22Rv1 (cell line): ENCODE data around the gene NELL1.

Experiments
- ZFX ChIP-seq: fragments of 450-650 bp; IDR thresholded peaks from 2 replicates; pipeline ENCODE4 v1.6.1; 2017; ENCODE audit warnings: antibody characterized with exemption, borderline replicate concordance
- TF ChIP-seq, protein P1 (sequence below): fragments of 450-650 bp; IDR thresholded peaks from 2 replicates; pipeline ENCODE4 v1.5.1; 2017; ENCODE audit warnings: mild to moderate bottlenecking

DNA sequence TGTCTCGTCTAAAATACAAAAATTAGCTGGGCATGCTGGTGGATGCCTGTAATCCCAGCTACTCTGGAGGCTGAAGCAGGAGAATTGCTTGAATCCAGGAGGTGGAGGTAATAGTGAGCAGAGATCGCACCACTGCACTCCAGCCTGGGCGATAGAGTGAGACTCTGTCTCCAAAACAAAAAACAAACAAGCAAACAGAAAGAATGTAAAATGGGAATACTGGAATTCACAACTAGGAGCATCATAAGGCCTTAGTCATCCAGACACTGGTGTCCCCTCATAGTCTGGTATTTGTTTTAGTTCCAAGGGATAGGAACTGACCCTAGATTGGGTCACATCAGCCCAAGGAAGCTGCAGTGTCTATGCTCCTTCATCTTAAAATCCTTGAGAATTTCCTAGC lies 520.8 kb downstream of the NELL1 start:
- TF ChIP-seq, protein P1, sequence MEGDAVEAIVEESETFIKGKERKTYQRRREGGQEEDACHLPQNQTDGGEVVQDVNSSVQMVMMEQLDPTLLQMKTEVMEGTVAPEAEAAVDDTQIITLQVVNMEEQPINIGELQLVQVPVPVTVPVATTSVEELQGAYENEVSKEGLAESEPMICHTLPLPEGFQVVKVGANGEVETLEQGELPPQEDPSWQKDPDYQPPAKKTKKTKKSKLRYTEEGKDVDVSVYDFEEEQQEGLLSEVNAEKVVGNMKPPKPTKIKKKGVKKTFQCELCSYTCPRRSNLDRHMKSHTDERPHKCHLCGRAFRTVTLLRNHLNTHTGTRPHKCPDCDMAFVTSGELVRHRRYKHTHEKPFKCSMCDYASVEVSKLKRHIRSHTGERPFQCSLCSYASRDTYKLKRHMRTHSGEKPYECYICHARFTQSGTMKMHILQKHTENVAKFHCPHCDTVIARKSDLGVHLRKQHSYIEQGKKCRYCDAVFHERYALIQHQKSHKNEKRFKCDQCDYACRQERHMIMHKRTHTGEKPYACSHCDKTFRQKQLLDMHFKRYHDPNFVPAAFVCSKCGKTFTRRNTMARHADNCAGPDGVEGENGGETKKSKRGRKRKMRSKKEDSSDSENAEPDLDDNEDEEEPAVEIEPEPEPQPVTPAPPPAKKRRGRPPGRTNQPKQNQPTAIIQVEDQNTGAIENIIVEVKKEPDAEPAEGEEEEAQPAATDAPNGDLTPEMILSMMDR: no peak
- TF ChIP-seq ZFX: no peak
